HPDE6-E6E7 (cell line): ENCODE data around the gene OSBPL8.
"Not testable (repeated sequence)": the region's sequence is repeated elsewhere in the genome, so short reads cannot be mapped to it uniquely, and the experiment has no call there.

ENCODE experiments used
- DNase-seq: peaks from one replicate; pipeline ENCODE4 v3.0.0; 2011; ENCODE audit warnings: missing footprints; ENCODE audit errors: extremely low spot score

The OSBPL8 gene

GRCh38 chr12:76520348-76520747 is 39.2 kb downstream of the OSBPL8 start:
- DNase-seq = no peak

- DNase-seq = no peak
Measured at GRCh38 chr12:76519538-76519937, 40.0 kb downstream of the OSBPL8 start.

- DNase-seq = no peak
Measured at GRCh38 chr12:76518699-76519098, 40.9 kb downstream of the OSBPL8 start.

GRCh38 chr12:76515271-76515670 is 44.3 kb downstream of the OSBPL8 start:
- DNase-seq = no peak

- DNase-seq = not testable (repeated sequence)
Measured at GRCh38 chr12:76511116-76511716, 48.4 kb downstream of the OSBPL8 start.

- peak; percentile 1 for DNase-seq
Measured at GRCh38 chr12:76508128-76508980, 51.2 kb downstream of the OSBPL8 start.

GRCh38 chr12:76506149-76506548 is 53.4 kb downstream of the OSBPL8 start:
- DNase-seq = no peak

- no peak for DNase-seq
Measured at GRCh38 chr12:76505050-76505449, 54.5 kb downstream of the OSBPL8 start.

- no peak for DNase-seq
Measured at GRCh38 chr12:76504606-76505005, 55.0 kb downstream of the OSBPL8 start.

GRCh38 chr12:76503957-76504356 is 55.6 kb downstream of the OSBPL8 start:
- DNase-seq = no peak

GRCh38 chr12:76501390-76501789 is 58.2 kb downstream of the OSBPL8 start:
- DNase-seq = no peak

GRCh38 chr12:76499136-76499535 is 60.4 kb downstream of the OSBPL8 start:
- DNase-seq = not testable (repeated sequence)

- no peak for DNase-seq
Measured at GRCh38 chr12:76495556-76495955, 64.0 kb downstream of the OSBPL8 start.

- no peak for DNase-seq
Measured at GRCh38 chr12:76491292-76491691, 68.3 kb downstream of the OSBPL8 start.

- DNase-seq = no peak
Measured at GRCh38 chr12:76490763-76491162, 68.8 kb downstream of the OSBPL8 start.

GRCh38 chr12:76489737-76490136 is 69.8 kb downstream of the OSBPL8 start:
- DNase-seq = no peak

- DNase-seq = no peak
Measured at GRCh38 chr12:76486011-76486410, 73.6 kb downstream of the OSBPL8 start.

GRCh38 chr12:76480796-76481195 is 78.8 kb downstream of the OSBPL8 start:
- no peak for DNase-seq

- no peak for DNase-seq
Measured at GRCh38 chr12:76478045-76478444, 81.5 kb downstream of the OSBPL8 start.

GRCh38 chr12:76472862-76473261 is 86.7 kb downstream of the OSBPL8 start:
- DNase-seq = not testable (repeated sequence)

- no peak for DNase-seq
Measured at GRCh38 chr12:76471579-76471978, 88.0 kb downstream of the OSBPL8 start.

GRCh38 chr12:76470028-76470939 is 89.3 kb downstream of the OSBPL8 start:
- peak; percentile 60 for DNase-seq
